NCI-H774 (cell line): Measurements from ENCODE around the gene CPD.
"Not testable (repeated sequence)": the region's sequence is repeated elsewhere in the genome, so short reads cannot be mapped to it uniquely, and the experiment has no call there.

Experiments
- DNase-seq: peaks from one replicate; lab custom pipeline; 2025; lab: John Stamatoyannopoulos, UW

The CPD gene

DNA sequence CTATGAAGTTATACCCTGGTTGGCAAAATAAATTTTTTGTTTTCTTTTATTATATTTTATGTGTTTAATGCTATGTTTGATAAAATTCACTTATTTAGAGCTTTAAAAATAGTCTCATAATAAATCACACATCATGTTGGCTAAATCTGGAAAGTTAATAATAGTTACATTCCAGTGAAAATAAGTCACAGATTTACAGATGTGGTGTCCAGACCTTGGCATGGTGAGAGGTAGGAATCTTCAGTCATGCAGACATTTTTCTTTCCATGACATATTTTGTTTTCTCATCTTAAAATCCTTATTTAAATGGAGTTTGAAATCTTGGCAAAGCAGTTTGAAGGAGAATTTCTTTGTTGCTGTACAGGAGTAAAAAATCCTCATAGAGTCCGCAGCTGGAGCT, 50.4 kb downstream of the CPD start:
- no peak for DNase-seq

- DNase-seq: peak; percentile 52
Measured at GRCh38 chr17:30433514-30433913, 54.8 kb downstream of the CPD start.

GRCh38 chr17:30436729-30437128, 58.0 kb downstream of the CPD start:
- DNase-seq: no peak

GRCh38 chr17:30443721-30444120, 65.0 kb downstream of the CPD start:
- DNase-seq: no peak

GRCh38 chr17:30446640-30447039, 67.9 kb downstream of the CPD start:
- not testable (repeated sequence) for DNase-seq

DNA sequence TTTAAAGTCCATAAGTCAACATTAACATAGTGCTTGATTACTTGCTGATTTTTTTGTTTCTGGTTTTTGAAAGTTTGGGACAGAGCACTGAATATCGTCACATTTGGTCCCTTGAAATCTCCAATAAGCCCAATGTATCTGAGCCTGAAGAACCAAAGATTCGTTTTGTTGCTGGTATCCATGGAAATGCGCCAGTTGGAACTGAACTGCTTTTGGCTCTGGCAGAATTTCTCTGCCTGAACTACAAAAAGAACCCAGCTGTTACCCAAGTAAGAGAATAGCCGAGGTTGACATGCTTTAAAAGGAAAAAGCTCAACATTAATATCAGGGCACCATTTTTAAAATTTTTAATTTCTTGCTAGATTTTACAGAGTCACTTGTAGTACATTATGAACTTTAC, 70.8 kb downstream of the CPD start:
- no peak for DNase-seq

GRCh38 chr17:30450125-30451027, 71.6 kb downstream of the CPD start:
- DNase-seq: no peak

GRCh38 chr17:30454635-30455034, 75.9 kb downstream of the CPD start:
- DNase-seq: no peak

- no peak for DNase-seq
Measured at GRCh38 chr17:30458371-30458770, 79.6 kb downstream of the CPD start.

GRCh38 chr17:30458797-30459413, 80.2 kb downstream of the CPD start:
- not testable (repeated sequence) for DNase-seq

DNA sequence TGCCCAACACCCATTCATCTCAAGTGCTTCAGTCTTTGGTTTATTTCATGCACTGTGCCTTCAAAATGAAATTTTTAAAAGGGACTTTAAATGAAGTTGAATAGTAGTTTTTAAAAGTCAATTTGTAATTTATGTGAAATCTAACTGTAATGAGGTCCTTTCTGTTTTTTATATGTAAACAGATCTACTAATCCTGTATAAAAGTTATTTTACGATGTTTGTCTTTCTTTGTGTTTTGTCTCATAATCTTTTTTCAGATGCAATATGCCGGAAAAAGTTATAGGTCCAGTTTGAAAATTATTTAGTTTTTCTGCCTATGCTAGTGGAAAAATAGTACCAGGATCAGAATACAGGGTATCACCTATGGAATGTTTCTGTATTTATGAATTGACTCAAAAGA, 89.7 kb downstream of the CPD start:
- DNase-seq: no peak

DNA sequence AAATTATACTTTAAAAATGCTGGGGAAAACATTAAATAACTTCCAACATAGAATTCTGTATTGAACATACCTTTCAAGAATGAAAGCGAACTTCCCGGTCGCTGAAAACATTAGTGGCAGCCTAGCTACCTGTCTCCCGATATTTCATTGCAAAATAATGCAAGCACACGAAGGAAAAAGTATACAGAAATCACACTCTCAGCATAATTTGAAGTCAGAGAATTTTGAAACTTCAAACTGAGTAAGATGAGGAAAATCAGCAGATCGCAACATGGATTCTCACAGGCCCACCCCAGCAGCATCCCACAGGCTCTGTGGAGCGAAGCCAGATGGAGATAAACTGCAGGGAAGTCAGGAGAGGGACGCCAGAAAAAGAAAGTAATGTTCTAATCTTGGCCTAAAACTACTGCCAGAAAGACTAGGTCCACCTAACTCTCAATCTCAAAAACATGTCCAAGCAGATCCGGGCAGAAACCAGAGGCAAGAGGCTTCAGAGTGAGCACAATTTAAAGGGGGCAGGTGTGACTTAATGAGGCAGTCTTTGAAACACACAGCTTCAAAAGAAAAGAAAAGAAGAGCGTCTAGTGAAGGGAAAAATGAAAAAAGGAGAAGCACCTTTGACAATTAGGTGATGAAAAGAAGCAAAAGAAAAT, 93.6 kb downstream of the CPD start:
- DNase-seq: no peak

- no peak for DNase-seq
Measured at GRCh38 chr17:30475206-30475605, 96.5 kb downstream of the CPD start.

DNA sequence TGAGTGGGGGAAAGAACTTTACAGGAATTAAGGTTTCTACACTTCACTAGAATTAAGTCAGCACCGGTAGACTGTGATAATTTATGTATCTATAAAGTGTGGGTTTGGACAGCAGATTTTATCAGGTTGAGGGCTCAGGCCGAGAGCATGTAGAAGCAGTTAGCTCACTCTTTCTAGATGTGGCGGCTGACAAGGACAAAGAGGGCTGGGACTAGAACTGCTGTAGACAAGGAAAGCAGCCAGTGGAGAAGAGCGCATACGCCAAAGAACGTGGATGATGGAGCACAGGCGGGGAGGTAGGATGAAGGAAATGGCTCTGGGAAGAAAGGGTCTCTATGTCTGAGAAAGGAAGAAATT, 98.0 kb downstream of the CPD start:
- peak; percentile 49 for DNase-seq

GRCh38 chr17:30477083-30477773, 98.5 kb downstream of the CPD start, which contains the start of gene GOSR1:
Gene GOSR1 (plus strand): TSS chr17:30477408. CDS start chr17:30477434, 26 bp downstream.
- DNase-seq: peak; percentile 97

DNA sequence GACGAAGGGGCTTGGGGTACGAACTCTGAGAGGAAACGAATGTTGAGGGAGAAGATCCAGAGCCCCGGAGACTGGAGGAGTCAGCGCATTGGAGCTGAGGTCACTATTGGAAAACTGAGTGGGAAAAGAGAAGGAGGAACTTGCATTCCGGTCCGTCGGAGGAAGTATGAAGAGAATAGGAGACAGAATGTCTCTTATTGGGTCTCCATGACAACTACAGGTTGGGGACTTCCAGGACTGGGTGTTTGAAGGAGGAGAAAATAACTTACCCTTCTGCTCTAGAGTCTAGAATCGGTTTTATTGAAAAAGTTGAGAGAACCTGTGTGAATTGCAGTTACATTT, 99.0 kb downstream of the CPD start:
- DNase-seq: no peak

DNA sequence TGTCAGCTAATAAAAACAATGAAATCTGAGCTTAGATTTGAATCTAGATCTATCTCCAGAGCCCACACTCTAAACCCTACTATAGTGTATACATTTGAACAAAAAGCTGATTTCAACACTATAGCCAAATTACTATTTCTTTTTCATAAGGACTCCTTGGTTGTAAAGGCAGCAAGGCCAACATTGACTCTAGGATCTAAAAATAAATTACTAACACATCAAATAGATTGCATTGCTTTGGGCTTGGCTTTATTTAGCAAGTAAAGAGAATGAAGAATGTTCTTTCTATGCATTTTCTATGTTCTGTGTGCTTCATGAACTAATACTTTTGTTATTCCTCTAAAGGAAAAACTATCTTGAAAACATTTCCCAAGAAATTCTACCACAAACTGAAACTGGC, 103.8 kb downstream of the CPD start:
- DNase-seq: no peak

GRCh38 chr17:30483159-30483558, 104.4 kb downstream of the CPD start:
- DNase-seq: no peak

- no peak for DNase-seq
Measured at GRCh38 chr17:30493780-30494179, 115.1 kb downstream of the CPD start.

DNA sequence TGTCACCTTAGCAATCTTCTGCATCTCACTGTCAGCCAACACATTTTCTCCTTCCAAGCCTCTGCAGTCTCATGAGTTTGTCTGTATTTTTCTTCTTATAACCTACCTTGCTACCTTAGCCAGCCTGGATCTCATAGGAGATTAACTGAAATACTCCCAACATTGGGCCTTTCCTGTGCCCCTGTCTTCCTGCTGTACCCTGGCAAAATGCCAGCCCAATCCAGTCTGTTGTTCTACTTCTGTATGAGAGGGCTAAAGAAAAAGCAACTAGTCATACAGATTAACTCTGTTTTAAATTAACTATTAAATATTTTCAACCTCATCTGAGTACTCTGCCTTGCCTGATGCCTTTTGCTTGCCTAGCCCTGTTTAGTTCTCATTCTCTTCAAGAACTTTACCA, 116.9 kb downstream of the CPD start:
- no peak for DNase-seq

DNA sequence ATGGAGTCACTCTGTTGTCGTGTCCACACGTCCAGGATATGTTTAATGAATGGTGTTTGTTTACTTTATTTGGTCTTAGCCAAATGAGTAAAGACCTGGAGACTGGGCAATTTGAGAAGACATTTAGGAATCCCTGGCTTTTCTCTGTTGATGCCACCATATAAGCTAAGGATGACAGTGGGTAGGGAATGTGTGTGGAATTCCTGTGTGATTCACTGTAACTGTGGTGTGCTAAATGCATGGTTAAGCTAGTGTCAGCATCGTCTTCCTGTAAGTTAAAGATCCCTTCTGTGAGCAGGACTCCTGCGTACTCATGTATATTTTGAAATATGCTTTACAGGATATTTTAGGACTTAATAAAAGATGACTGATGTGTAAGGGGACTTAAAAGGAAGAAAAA, 124.8 kb downstream of the CPD start:
- DNase-seq: no peak

GRCh38 chr17:30505868-30506417, 127.2 kb downstream of the CPD start:
- no peak for DNase-seq
